ENCODE measurements around the gene KLHDC4. TPM values are rescaled to one million over a fixed set of nuclear protein-coding genes. Genes with fewer than 3 reads are reported as not detected.
"Not testable (repeated sequence)": the region's sequence is repeated elsewhere in the genome, so short reads cannot be mapped to it uniquely, and the experiment has no call there.

KLHDC4 gene
- total and polyA plus RNA-seq, 5 donors from 2014 or later = 17.0 to 104 (median 17.5) TPM

DNA sequence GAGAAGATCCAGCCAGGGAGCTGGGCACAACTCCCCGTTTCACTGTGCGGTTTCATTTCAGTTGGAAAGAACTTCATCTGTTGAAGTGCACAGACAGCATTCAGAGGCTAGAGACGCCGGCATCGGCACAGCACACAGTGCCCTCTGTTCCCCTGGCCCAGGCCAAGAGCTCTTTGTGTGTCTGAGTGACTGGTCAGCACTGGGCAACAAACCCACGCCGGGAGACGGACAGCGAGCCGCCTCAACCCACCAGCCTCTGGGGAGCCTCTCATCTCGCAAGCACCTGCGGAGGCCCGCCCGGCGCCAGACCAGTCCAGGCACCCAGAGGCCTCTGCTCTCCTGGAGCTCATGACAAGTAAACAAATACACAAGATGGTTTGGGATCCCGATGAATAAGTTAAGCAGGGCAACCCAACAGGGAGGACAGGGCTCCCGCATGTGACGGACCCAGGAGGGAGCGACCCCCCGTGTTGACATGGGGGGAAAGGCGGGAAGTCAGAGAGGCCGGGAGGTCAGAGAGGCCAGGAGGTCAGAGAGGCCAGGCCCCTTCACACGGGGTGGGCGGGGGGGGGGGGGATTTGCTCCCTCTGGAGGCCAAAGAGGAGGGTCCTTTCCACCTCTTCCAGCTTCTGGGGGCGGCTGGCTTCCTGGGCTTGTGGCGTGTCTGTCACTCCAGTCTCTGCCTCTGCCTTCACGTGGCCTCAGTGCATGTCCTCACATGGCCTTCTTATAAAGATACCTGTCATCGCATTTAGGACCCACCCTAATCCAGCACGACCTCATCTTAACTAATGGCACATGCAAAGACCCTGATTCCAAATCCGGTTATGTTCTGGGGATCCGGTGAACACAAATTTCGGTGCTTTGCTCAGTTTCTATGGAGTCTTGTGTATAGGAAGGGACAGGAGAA, 25.8 kb upstream of the KLHDC4 start:
- Histone ChIP-seq H3K27me3 (ENCODE audit: control insufficient read depth, insufficient read depth, low read length) (no peaks in the 10 kb centered on the region), H3K9me3 (ENCODE audit: control insufficient read depth in 2 of 2, low read length in 2 of 2) (no peaks in the 10 kb centered on the region), H3K36me3 (ENCODE audit: control insufficient read depth, insufficient read depth, low read length) (no peaks in the 10 kb centered on the region), H3K27ac (ENCODE audit: insufficient read depth, low read length, poor library complexity, severe bottlenecking) (no peak overlapping the region), H3K4me3 (ENCODE audit: low read depth, low read length) (no peak overlapping the region), H3K4me1 (ENCODE audit: control insufficient read depth, insufficient read depth, low read length, poor library complexity, severe bottlenecking) (no peaks in the 10 kb centered on the region)
- Mint-ChIP-seq H3K27ac (no peak overlapping the region), H3K9me3 (no peaks in the 10 kb centered on the region), H3K36me3 (no peaks in the 10 kb centered on the region), H3K4me3 (no peak overlapping the region), H3K27me3 (peaks cover 4% of the 10 kb centered on the region), H3K4me1 (no peaks in the 10 kb centered on the region)
- DNase-seq (no peak), ATAC-seq (ENCODE audit: low read depth in 2 of 2) (no peak)

DNA sequence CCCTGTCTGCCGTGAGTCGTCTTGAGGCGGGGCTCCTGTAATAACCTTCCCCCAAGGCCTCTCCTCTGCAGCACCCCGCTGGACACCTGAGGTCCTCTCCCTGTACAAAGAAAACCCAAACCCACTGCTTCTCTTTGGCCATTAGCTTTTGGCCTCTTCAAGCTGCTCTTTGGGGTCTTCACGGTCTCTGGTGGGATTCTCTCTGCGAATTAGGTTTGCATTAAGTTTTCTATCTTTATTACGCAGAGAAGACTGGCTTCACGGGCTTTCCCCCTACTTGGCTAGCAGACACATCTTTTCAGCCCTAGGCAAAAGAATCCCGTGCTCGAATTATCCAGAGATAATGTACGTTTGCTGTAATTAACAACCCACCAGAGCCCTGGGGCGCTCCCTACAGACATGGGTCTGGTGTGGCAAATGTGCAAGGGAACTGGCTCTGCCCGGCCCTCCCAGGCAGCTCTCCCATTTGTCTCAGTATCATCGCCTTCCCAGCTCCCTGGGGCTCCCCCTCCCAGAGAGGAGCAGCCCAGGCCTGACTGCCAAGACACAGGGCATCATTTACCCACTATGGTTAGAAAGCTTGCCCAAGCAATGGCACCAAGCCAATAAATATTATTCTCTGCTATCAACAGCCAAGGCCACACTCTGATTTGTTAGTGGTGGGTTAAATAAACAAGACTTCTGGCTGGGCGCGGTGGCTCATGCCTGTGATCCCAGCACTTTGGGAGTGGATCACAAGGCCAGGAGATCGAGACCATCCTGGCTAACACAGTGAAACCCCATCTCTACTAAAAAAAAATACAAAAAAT, 24.7 kb upstream of the KLHDC4 start:
- H3K9me3 ChIP-seq (ENCODE audit: control insufficient read depth in 2 of 2, low read length in 2 of 2) = no peaks in the 10 kb centered on the region
- ATAC-seq (ENCODE audit: low read depth in 2 of 2) (no peak), DNase-seq (no peak)
- no peaks in the 10 kb centered on the region for H3K4me1 Mint-ChIP-seq
- no peaks in the 10 kb centered on the region for H3K36me3 Mint-ChIP-seq
- H3K27me3 Mint-ChIP-seq = peaks cover 4% of the 10 kb centered on the region
- H3K27ac Mint-ChIP-seq = no peak overlapping the region
- no peak overlapping the region for H3K27ac ChIP-seq (ENCODE audit: insufficient read depth, low read length, poor library complexity, severe bottlenecking)
- H3K36me3 ChIP-seq (ENCODE audit: control insufficient read depth, insufficient read depth, low read length) = no peaks in the 10 kb centered on the region
- H3K4me3 Mint-ChIP-seq = no peak overlapping the region
- H3K4me1 ChIP-seq (ENCODE audit: control insufficient read depth, insufficient read depth, low read length, poor library complexity, severe bottlenecking) = no peaks in the 10 kb centered on the region
- H3K27me3 ChIP-seq (ENCODE audit: control insufficient read depth, insufficient read depth, low read length) = no peaks in the 10 kb centered on the region
- no peaks in the 10 kb centered on the region for H3K9me3 Mint-ChIP-seq
- H3K4me3 ChIP-seq (ENCODE audit: low read depth, low read length) = no peak overlapping the region

DNA sequence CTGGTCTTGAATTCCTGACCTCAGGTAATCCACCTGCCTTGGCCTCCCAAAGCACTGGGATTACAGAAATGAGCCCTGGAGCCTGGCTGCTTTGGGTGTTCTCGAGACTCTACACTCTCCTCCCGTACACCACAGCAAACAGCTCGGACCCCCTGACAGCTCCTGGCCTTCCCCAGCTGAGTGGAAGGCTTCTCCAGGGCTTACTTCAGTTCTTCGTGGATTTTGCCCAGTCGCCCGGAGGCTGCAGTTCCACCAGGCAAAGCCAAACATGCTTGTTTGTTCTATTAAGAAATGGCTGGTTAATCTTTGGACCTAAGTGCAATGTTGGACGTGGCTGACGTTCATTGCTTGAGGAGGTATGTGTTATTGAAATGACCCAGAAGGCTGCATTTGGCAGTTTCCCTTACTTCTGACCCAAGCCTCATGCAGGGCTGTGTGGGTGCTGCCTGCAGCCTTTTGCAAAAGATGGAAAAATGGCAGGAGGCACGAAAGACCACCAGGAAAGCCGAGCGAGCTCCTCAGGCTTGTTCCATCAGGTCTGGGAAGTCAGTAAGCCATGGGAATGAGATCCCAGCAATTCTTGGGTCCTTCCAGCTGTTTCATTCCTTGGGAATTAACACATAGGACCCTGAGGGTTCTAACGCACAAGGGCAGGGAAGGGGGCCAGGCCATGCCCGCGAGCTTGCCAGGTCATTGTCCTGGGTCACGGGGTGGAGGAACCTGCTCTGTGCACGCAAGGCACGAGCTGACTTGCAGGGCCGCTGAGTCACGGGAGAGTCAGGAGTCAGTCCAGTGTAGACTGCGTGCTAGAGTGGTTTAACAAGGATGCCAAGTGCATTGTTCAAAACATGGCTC, 23.9 kb upstream of the KLHDC4 start:
- H3K27ac ChIP-seq (ENCODE audit: insufficient read depth, low read length, poor library complexity, severe bottlenecking) = no peak overlapping the region
- Mint-ChIP-seq H3K4me1 (no peaks in the 10 kb centered on the region), H3K4me3 (peak overlapping the region in 1 of 4 donors; percentile 32), H3K27ac (no peak overlapping the region), H3K27me3 (peaks cover 4% of the 10 kb centered on the region), H3K9me3 (no peaks in the 10 kb centered on the region), H3K36me3 (no peaks in the 10 kb centered on the region)
- no peaks in the 10 kb centered on the region for H3K36me3 ChIP-seq (ENCODE audit: control insufficient read depth, insufficient read depth, low read length)
- no peak overlapping the region for H3K4me3 ChIP-seq (ENCODE audit: low read depth, low read length)
- no peak for DNase-seq
- H3K9me3 ChIP-seq (ENCODE audit: control insufficient read depth in 2 of 2, low read length in 2 of 2) = no peaks in the 10 kb centered on the region
- no peak for ATAC-seq (ENCODE audit: low read depth in 2 of 2)
- H3K27me3 ChIP-seq (ENCODE audit: control insufficient read depth, insufficient read depth, low read length) = no peaks in the 10 kb centered on the region
- no peaks in the 10 kb centered on the region for H3K4me1 ChIP-seq (ENCODE audit: control insufficient read depth, insufficient read depth, low read length, poor library complexity, severe bottlenecking)

DNA sequence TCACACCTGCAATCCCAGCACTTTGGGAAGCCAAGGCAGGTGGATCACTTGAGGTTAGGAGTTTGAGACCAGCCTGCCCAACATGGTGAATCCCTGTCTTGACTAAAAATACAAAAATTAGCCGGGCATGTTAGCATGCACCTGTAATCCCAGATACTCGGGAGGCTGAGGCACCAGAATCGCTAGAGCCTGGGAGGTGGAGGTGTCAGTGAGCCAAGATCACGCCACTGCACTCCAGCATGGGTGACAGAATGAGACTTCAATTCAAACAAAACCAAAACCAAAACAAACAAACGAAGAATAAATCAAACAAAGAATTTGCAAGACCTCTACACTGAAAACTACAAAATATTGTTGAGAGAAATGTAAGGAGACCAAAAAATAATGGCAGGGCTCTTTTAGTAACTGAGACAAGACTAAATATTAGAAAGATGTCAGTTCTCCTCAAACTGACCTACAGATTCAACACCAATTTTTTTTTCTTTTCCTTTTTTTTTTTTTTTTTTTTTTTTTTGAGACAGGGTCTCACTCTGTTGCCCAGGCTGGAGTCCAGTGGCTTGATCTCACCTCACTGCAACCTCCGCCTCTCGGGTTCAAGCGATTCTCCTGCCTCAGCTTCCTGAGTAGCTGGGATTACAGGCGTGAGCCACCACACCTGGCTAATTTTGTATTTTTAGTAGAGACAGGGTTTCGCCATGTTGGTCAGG, 23.1 kb upstream of the KLHDC4 start:
- not testable (repeated sequence) for DNase-seq, H3K27ac Mint-ChIP-seq

DNA sequence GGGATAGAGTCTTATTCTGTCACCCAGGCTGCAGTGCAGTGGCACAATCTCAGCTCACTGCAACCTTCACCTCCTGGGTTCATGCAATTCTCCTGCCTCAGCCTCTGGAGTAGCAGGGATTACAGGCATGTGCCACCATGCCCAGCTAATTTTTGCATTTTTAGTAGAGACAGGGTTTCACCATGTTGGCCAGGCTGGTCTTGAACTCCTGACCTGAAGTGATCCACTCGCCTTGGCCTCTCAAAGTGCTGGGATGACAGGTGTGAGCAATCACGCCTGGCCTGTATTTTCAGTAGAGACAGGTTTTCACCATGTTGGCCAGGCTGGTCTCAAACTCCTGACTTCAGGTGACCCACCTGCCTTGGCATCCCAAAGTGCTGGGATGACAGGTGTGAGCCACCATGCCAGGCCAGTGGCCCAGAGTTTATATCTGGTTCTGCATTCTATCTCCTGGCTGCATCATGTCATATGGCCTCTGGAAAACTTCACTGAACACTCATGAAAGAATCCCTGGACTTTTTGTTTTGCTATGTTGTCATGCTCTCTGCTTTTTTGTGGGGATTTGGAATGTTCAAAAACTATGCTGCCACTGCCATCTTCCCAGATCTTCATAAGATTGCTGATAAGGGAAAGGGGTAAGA, 21.8 kb upstream of the KLHDC4 start:
- H3K4me1 Mint-ChIP-seq; H3K36me3 ChIP-seq (ENCODE audit: control insufficient read depth, insufficient read depth, low read length); ATAC-seq (ENCODE audit: low read depth in 2 of 2); H3K9me3 ChIP-seq (ENCODE audit: control insufficient read depth in 2 of 2, low read length in 2 of 2); H3K4me3 Mint-ChIP-seq; H3K27me3 Mint-ChIP-seq; H3K4me1 ChIP-seq (ENCODE audit: control insufficient read depth, insufficient read depth, low read length, poor library complexity, severe bottlenecking); DNase-seq; H3K27ac ChIP-seq (ENCODE audit: insufficient read depth, low read length, poor library complexity, severe bottlenecking); H3K27me3 ChIP-seq (ENCODE audit: control insufficient read depth, insufficient read depth, low read length); H3K27ac Mint-ChIP-seq; H3K4me3 ChIP-seq (ENCODE audit: low read depth, low read length); H3K9me3 Mint-ChIP-seq; H3K36me3 Mint-ChIP-seq: not testable (repeated sequence)

More for the DNA sequence above, 23.1 kb upstream of the KLHDC4 start:
- H3K4me1 ChIP-seq (ENCODE audit: control insufficient read depth, insufficient read depth, low read length, poor library complexity, severe bottlenecking); H3K27ac ChIP-seq (ENCODE audit: insufficient read depth, low read length, poor library complexity, severe bottlenecking); ATAC-seq (ENCODE audit: low read depth in 2 of 2); H3K4me1 Mint-ChIP-seq; H3K9me3 ChIP-seq (ENCODE audit: control insufficient read depth in 2 of 2, low read length in 2 of 2); H3K36me3 Mint-ChIP-seq; H3K4me3 ChIP-seq (ENCODE audit: low read depth, low read length); H3K27me3 Mint-ChIP-seq; H3K4me3 Mint-ChIP-seq; H3K36me3 ChIP-seq (ENCODE audit: control insufficient read depth, insufficient read depth, low read length); H3K9me3 Mint-ChIP-seq; H3K27me3 ChIP-seq (ENCODE audit: control insufficient read depth, insufficient read depth, low read length): not testable (repeated sequence)

DNA sequence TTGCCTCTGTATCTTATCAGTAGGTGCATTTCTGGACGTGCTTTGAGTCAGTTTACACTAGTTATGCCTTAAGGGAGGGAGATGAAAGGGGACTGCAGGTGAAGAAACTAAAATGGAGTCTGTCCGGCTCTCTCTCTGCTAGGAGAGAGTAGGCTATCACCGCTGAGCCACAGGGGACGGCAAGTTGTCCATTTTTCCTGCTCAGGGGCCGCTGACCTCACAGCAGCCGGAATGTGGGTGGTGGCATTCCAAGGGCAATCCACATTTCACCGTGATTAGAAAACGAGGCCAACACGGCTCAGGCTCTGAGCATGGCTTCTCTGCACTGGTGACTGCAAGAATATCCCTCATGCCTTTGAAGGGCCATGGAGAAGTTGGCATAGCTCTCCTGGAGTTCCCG, 19.0 kb upstream of the KLHDC4 start:
- no peak overlapping the region for H3K27ac ChIP-seq (ENCODE audit: insufficient read depth, low read length, poor library complexity, severe bottlenecking)
- Mint-ChIP-seq H3K27ac (no peak overlapping the region), H3K36me3 (no peaks in the 10 kb centered on the region), H3K9me3 (peaks cover 0 to 3% (median 0%) of the 10 kb centered on the region in 7 donors), H3K4me1 (peaks cover 5 to 17% (median 14%) of the 10 kb centered on the region in 4 donors), H3K4me3 (no peak overlapping the region), H3K27me3 (peaks cover 8% of the 10 kb centered on the region)
- DNase-seq (no peak), ATAC-seq (ENCODE audit: low read depth in 2 of 2) (no peak)
- no peak overlapping the region for H3K4me3 ChIP-seq (ENCODE audit: low read depth, low read length)
- H3K4me1 ChIP-seq (ENCODE audit: control insufficient read depth, insufficient read depth, low read length, poor library complexity, severe bottlenecking) = peaks cover 18% of the 10 kb centered on the region
- no peaks in the 10 kb centered on the region for H3K9me3 ChIP-seq (ENCODE audit: control insufficient read depth in 2 of 2, low read length in 2 of 2)
- H3K36me3 ChIP-seq (ENCODE audit: control insufficient read depth, insufficient read depth, low read length) = no peaks in the 10 kb centered on the region
- no peaks in the 10 kb centered on the region for H3K27me3 ChIP-seq (ENCODE audit: control insufficient read depth, insufficient read depth, low read length)

DNA sequence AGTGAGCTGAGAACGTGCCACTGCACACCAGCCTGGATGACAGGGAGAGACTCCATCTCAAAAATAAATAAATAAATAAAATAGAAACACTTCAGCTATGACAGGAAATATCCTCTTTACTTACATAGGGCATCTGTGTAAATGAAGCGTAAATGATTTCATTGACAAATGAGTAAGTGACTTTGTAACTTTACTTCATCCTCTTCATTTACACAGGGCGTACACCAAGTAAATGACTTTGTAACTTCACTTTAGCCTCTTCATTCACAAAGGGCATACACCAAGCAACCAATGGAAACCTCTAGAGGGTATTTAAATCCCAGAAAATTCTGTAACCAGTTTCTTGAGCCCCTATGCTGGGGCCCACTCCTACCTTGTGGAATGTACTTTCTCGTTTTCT, 16.2 kb upstream of the KLHDC4 start:
- Histone ChIP-seq H3K27me3 (ENCODE audit: control insufficient read depth, insufficient read depth, low read length) (no peaks in the 10 kb centered on the region), H3K36me3 (ENCODE audit: control insufficient read depth, insufficient read depth, low read length) (no peaks in the 10 kb centered on the region), H3K9me3 (ENCODE audit: control insufficient read depth in 2 of 2, low read length in 2 of 2) (no peaks in the 10 kb centered on the region), H3K4me3 (ENCODE audit: low read depth, low read length) (no peak overlapping the region), H3K27ac (ENCODE audit: insufficient read depth, low read length, poor library complexity, severe bottlenecking) (no peak overlapping the region), H3K4me1 (ENCODE audit: control insufficient read depth, insufficient read depth, low read length, poor library complexity, severe bottlenecking) (peaks cover 38% of the 10 kb centered on the region)
- ATAC-seq (ENCODE audit: low read depth in 2 of 2) (no peak), DNase-seq (no peak)
- peaks cover 9 to 39% (median 23%) of the 10 kb centered on the region in 4 donors for H3K4me1 Mint-ChIP-seq
- no peak overlapping the region for H3K27ac Mint-ChIP-seq
- peaks cover 0 to 3% (median 0%) of the 10 kb centered on the region in 7 donors for H3K9me3 Mint-ChIP-seq
- no peak overlapping the region for H3K4me3 Mint-ChIP-seq
- H3K36me3 Mint-ChIP-seq = no peaks in the 10 kb centered on the region
- H3K27me3 Mint-ChIP-seq = peaks cover 8% of the 10 kb centered on the region

All from CD4-positive, CD25-positive, alpha-beta regulatory T cell (primary cell).